ENCODE measurements around the gene SAG. TPM values are rescaled to one million over a fixed set of nuclear protein-coding genes. Genes with fewer than 3 reads are reported as not detected.
A peak's percentile ranks its signal among the peaks of the same experiment; 100 is the strongest.

The SAG gene
- total and polyA plus RNA-seq, 8 donors = 1.5 TPM; not detected in 7

GRCh38 chr2:233358335-233358734, 50.7 kb downstream of the SAG start:
- Histone ChIP-seq H3K27ac (no peak overlapping the region), H3K36me3 (peaks cover 0 to 4% (median 0%) of the 10 kb centered on the region in 4 donors), H3K4me1 (peaks cover 21 to 48% (median 38%) of the 10 kb centered on the region in 4 donors)

GRCh38 chr2:233358947-233359346, 51.3 kb downstream of the SAG start:
- Histone ChIP-seq H3K9me3 (peaks cover 0 to 4% (median 2%) of the 10 kb centered on the region in 4 donors), H3K4me3 (no peak overlapping the region), H3K36me3 (peaks cover 0 to 9% (median 5%) of the 10 kb centered on the region in 4 donors), H3K27me3 (no peaks in the 10 kb centered on the region), H3K27ac (no peak overlapping the region), H3K4me1 (peaks cover 15 to 42% (median 32%) of the 10 kb centered on the region in 4 donors)
- intact Hi-C loops (cut with DNase I; ENCODE audit: low total_unique reads) = loop anchor here (10.0 kb wide), 1 partner anchor 86 kb away; no protein-coding TSS in a partner anchor
- no peak for DNase-seq
- 78 to 89% (median 83%) methylated on average over 6 of the region's 6 CpGs for WGBS, 5 donors
- TF ChIP-seq CTCF (IDR thresholded peaks at IDR 0.05) (no peak), POLR2A (IDR thresholded peaks at IDR 0.05) (no peak), EP300 (IDR thresholded peaks at IDR 0.05) (no peak), POLR2AphosphoS5 (IDR thresholded peaks at IDR 0.05) (no peak)

More at GRCh38 chr2:233358335-233358734, 50.7 kb downstream of the SAG start:
- Histone ChIP-seq H3K9me3 (no peaks in the 10 kb centered on the region), H3K27me3 (no peaks in the 10 kb centered on the region), H3K4me3 (no peak overlapping the region)
- TF ChIP-seq CTCF (IDR thresholded peaks at IDR 0.05) = no peak
- no peak for TF ChIP-seq EP300 (IDR thresholded peaks at IDR 0.05)
- no peak for TF ChIP-seq POLR2AphosphoS5 (IDR thresholded peaks at IDR 0.05)
- TF ChIP-seq POLR2A (IDR thresholded peaks at IDR 0.05) = no peak
- intact Hi-C loops (cut with DNase I; ENCODE audit: low total_unique reads) = loop anchor here (10.0 kb wide), 1 partner anchor 86 kb away; no protein-coding TSS in a partner anchor
- WGBS, 5 donors = 78 to 91% (median 88%) methylated on average over 4 of the region's 4 CpGs
- DNase-seq = no peak

- H3K36me3 ChIP-seq = peaks cover 0 to 9% (median 5%) of the 10 kb centered on the region in 4 donors
- 91 to 97% (median 93%) methylated on average over 3 of the region's 3 CpGs for WGBS, 5 donors
- no peak overlapping the region for H3K4me3 ChIP-seq
- no peak for DNase-seq
- no peaks in the 10 kb centered on the region for H3K27me3 ChIP-seq
- H3K4me1 ChIP-seq = peaks cover 14 to 40% (median 31%) of the 10 kb centered on the region in 4 donors
- peaks cover 0 to 7% (median 2%) of the 10 kb centered on the region in 4 donors for H3K9me3 ChIP-seq
- TF ChIP-seq EP300 (IDR thresholded peaks at IDR 0.05) (no peak), POLR2AphosphoS5 (IDR thresholded peaks at IDR 0.05) (no peak), CTCF (IDR thresholded peaks at IDR 0.05) (no peak), POLR2A (IDR thresholded peaks at IDR 0.05) (no peak)
- H3K27ac ChIP-seq = no peak overlapping the region
- intact Hi-C loops (cut with DNase I; ENCODE audit: low total_unique reads) = loop anchor here (10.0 kb wide), 1 partner anchor 85 kb away; no protein-coding TSS in a partner anchor
Measured at GRCh38 chr2:233359823-233360222, 52.2 kb downstream of the SAG start.

GRCh38 chr2:233360771-233361176, 53.2 kb downstream of the SAG start:
- WGBS, 5 donors = 66 to 80% (median 76%) methylated on average over 4 of the region's 4 CpGs
- intact Hi-C loops (cut with DNase I; ENCODE audit: low total_unique reads) = no loop called here
- Histone ChIP-seq H3K4me1 (peaks cover 14 to 33% (median 23%) of the 10 kb centered on the region in 4 donors), H3K4me3 (no peak overlapping the region), H3K27ac (peak overlapping the region in 1 of 5 donors; percentile 25), H3K27me3 (no peaks in the 10 kb centered on the region), H3K36me3 (peaks cover 0 to 9% (median 5%) of the 10 kb centered on the region in 4 donors), H3K9me3 (peaks cover 0 to 7% (median 2%) of the 10 kb centered on the region in 4 donors)
- no peak for TF ChIP-seq CTCF (IDR thresholded peaks at IDR 0.05)
- no peak for TF ChIP-seq EP300 (IDR thresholded peaks at IDR 0.05)
- TF ChIP-seq POLR2AphosphoS5 (IDR thresholded peaks at IDR 0.05) = no peak
- TF ChIP-seq POLR2A (IDR thresholded peaks at IDR 0.05) = no peak
- no peak for DNase-seq

Measured in stomach (tissue), 9 donors.